Measurements from ENCODE around the gene CCDC136.

DNA sequence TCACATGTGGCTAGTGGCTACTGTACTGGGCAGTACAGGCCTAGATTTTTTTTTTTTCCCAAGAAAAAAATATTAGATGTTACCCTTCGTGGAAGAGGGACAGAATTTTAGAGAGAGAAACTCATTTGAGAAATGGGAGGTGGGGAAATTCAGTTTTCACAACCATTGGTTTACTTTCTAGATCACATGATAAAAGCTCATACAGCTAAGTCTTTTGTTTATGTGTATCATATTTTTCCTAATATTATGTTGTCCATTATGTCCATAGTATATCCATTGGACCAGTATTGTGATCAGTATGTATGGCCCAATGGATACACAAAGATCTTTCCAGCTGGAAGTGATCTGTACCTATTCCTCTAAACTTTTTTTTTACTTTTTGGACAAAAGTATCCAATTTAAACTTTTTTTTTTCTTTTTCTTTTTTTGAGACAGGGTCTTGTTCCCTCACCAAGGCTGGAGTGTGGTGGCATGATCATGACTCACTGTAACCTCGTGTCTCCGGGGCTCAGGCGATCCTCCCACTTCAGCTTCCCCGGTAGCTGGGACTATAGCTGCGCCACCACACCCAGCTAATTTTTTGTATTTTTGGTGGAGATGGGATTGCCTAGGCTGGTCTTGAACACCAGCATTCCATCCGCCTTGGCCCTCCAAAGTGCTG lies 48.5 kb upstream of the CCDC136 start:
- TF ChIP-seq, protein P1, sequence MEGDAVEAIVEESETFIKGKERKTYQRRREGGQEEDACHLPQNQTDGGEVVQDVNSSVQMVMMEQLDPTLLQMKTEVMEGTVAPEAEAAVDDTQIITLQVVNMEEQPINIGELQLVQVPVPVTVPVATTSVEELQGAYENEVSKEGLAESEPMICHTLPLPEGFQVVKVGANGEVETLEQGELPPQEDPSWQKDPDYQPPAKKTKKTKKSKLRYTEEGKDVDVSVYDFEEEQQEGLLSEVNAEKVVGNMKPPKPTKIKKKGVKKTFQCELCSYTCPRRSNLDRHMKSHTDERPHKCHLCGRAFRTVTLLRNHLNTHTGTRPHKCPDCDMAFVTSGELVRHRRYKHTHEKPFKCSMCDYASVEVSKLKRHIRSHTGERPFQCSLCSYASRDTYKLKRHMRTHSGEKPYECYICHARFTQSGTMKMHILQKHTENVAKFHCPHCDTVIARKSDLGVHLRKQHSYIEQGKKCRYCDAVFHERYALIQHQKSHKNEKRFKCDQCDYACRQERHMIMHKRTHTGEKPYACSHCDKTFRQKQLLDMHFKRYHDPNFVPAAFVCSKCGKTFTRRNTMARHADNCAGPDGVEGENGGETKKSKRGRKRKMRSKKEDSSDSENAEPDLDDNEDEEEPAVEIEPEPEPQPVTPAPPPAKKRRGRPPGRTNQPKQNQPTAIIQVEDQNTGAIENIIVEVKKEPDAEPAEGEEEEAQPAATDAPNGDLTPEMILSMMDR (IDR thresholded peaks at IDR 0.05), result no peak
- TF ChIP-seq, protein P2, sequence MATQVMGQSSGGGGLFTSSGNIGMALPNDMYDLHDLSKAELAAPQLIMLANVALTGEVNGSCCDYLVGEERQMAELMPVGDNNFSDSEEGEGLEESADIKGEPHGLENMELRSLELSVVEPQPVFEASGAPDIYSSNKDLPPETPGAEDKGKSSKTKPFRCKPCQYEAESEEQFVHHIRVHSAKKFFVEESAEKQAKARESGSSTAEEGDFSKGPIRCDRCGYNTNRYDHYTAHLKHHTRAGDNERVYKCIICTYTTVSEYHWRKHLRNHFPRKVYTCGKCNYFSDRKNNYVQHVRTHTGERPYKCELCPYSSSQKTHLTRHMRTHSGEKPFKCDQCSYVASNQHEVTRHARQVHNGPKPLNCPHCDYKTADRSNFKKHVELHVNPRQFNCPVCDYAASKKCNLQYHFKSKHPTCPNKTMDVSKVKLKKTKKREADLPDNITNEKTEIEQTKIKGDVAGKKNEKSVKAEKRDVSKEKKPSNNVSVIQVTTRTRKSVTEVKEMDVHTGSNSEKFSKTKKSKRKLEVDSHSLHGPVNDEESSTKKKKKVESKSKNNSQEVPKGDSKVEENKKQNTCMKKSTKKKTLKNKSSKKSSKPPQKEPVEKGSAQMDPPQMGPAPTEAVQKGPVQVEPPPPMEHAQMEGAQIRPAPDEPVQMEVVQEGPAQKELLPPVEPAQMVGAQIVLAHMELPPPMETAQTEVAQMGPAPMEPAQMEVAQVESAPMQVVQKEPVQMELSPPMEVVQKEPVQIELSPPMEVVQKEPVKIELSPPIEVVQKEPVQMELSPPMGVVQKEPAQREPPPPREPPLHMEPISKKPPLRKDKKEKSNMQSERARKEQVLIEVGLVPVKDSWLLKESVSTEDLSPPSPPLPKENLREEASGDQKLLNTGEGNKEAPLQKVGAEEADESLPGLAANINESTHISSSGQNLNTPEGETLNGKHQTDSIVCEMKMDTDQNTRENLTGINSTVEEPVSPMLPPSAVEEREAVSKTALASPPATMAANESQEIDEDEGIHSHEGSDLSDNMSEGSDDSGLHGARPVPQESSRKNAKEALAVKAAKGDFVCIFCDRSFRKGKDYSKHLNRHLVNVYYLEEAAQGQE (IDR thresholded peaks at IDR 0.05; ENCODE audit: insufficient read depth in 1 of 2, low read depth in 2 of 2, low read length in 1 of 2), result no peak

Measured in Panc1 (cell line).